ENCODE data around the gene HK2. TPM values are rescaled to one million over a fixed set of nuclear protein-coding genes. Genes with fewer than 3 reads are reported as not detected.

Gene HK2
- polyA plus RNA-seq, 2 of the 4 experiments (the other 2 are of a cell fraction), result 0.37 to 1.2 TPM

- no peak for DNase-seq (ENCODE audit: low read depth in 1 of 2, low spot score in 1 of 2)
- CTCF ChIA-PET, result interaction anchor here (0.6 to 10.6 kb wide), 26 partner anchors 8 to 396 kb away, joined by 3 to 238 read pairs (median 7); partner anchors contain the start of genes CCDC142 and HK2
- POLR2A ChIA-PET, result no interaction called here
- no peak for FAIRE-seq
- TF ChIP-seq TFCP2L1 (CRISPR knock-in tag; IDR thresholded peaks at IDR 0.05), result no peak
- no peak for TF ChIP-seq CBX2 (IDR thresholded peaks at IDR 0.05; ENCODE audit: borderline replicate concordance, low read depth)
- no peak for TF ChIP-seq JUN (IDR thresholded peaks at IDR 0.05)
- no peak for TF ChIP-seq MAX (IDR thresholded peaks at IDR 0.05)
- TF ChIP-seq HES2 (IDR thresholded peaks at IDR 0.05), result no peak
- TF ChIP-seq MYC (IDR thresholded peaks at IDR 0.05; ENCODE audit: borderline replicate concordance, low read length), result no peak
- no peak for TF ChIP-seq CBX8 (IDR thresholded peaks at IDR 0.05)
- ATAC-seq, result no peak
- Histone ChIP-seq H3K4me1 (no peaks in the 10 kb centered on the region), H3K9me3 (no peaks in the 10 kb centered on the region), H3K27ac (no peak overlapping the region), H3K4me3 (no peak overlapping the region), H3K4me2 (no peak overlapping the region)
- 52% methylated on average over 4 of the region's 4 CpGs for WGBS (ENCODE audit: missing lambda C conversion rate)
These were observed 44.0 kb downstream of the HK2 start for GRCh38 chr2:74877781-74878433.

- no peak for DNase-seq (ENCODE audit: low read depth in 1 of 2, low spot score in 1 of 2)
- no peak for FAIRE-seq
- Histone ChIP-seq H3K9me3 (no peaks in the 10 kb centered on the region), H3K4me3 (no peak overlapping the region), H3K4me2 (no peak overlapping the region), H3K4me1 (no peaks in the 10 kb centered on the region), H3K27ac (no peak overlapping the region)
- ATAC-seq, result no peak
- CTCF ChIA-PET, result interaction anchor here (1.7 to 10.6 kb wide), 7 partner anchors 42 to 194 kb away, joined by 5 to 238 read pairs (median 74); partner anchors contain the start of gene HK2
- WGBS (ENCODE audit: missing lambda C conversion rate), result 89% methylated on average over 19 of the region's 20 CpGs
- TF ChIP-seq RNF2 (IDR thresholded peaks at IDR 0.05; ENCODE audit: borderline replicate concordance, low read depth), result no peak
- no peak for TF ChIP-seq CBX8 (IDR thresholded peaks at IDR 0.05)
- TF ChIP-seq EHMT2 (IDR thresholded peaks at IDR 0.05; ENCODE audit: low read depth), result no peak
- no peak for TF ChIP-seq HOXB13 (CRISPR knock-in tag; IDR thresholded peaks at IDR 0.05; ENCODE audit: low read depth)
- TF ChIP-seq MAX (IDR thresholded peaks at IDR 0.05), result no peak
- TF ChIP-seq RAD21 (conservative IDR thresholded peaks at IDR 0.05 in 1 of 2, IDR thresholded peaks at IDR 0.05 in 1 of 2), result no peak
- TF ChIP-seq HOXB5 (CRISPR knock-in tag; IDR thresholded peaks at IDR 0.05), result no peak
- no peak for TF ChIP-seq ZSCAN20 (CRISPR knock-in tag; IDR thresholded peaks at IDR 0.05)
- no peak for TF ChIP-seq ATOH8 (CRISPR knock-in tag; IDR thresholded peaks at IDR 0.05; ENCODE audit: low read depth)
- no peak for TF ChIP-seq EP300 (IDR thresholded peaks at IDR 0.05)
- no peak for TF ChIP-seq NFE2L2 (conservative IDR thresholded peaks at IDR 0.05; ENCODE audit: low read length)
- no peak for TF ChIP-seq JUN (IDR thresholded peaks at IDR 0.05)
- TF ChIP-seq ESRRA (IDR thresholded peaks at IDR 0.05; ENCODE audit: borderline replicate concordance, low read length), result no peak
- no peak for TF ChIP-seq PHF8 (IDR thresholded peaks at IDR 0.05; ENCODE audit: borderline replicate concordance, low read depth)
- TF ChIP-seq JUNB (IDR thresholded peaks at IDR 0.05), result no peak
- TF ChIP-seq ZFP36 (IDR thresholded peaks at IDR 0.05; ENCODE audit: borderline replicate concordance, partially characterized antibody), result no peak
- TF ChIP-seq NR3C1 (IDR thresholded peaks at IDR 0.05), result no peak
- no peak for TF ChIP-seq FOSB (CRISPR knock-in tag; IDR thresholded peaks at IDR 0.05)
- TF ChIP-seq HES2 (IDR thresholded peaks at IDR 0.05), result no peak
- TF ChIP-seq TP53 (CRISPR knock-in tag; IDR thresholded peaks at IDR 0.05), result no peak
- POLR2A ChIA-PET, result no interaction called here
These were observed 44.6 kb downstream of the HK2 start for GRCh38 chr2:74878551-74878950.

All from A549 (cell line).